NAMALWA (cell line): ENCODE data around the gene STEAP1B.
A peak's percentile ranks its signal among the peaks of the same experiment; 100 is the strongest.
"Not testable (repeated sequence)": the region's sequence is repeated elsewhere in the genome, so short reads cannot be mapped to it uniquely, and the experiment has no call there.

ENCODE experiments used
- DNase-seq: peaks from one replicate; pipeline ENCODE4 v3.0.0-alpha.2; 2015; ENCODE audit warnings: low spot score

The STEAP1B gene

DNA sequence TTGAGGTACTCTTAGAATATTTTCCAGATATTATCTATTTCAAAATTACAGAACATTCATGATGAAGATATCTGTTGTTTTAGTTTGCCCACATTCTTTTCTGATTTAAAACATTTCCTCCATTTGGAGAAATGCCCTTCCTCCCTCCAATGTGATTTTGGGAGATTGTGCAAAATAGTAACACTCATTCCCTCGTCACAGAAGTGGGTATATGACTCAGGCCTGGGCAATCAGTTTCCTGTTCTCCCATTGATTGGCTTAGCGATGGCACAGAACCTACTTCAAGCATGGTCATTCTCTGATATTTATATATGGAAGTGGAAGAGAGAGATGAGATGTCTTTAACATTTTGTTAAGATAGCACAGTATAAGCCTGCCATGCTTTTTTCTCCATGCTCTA, 3.1 kb downstream of the STEAP1B start:
- DNase-seq: not testable (repeated sequence)

DNA sequence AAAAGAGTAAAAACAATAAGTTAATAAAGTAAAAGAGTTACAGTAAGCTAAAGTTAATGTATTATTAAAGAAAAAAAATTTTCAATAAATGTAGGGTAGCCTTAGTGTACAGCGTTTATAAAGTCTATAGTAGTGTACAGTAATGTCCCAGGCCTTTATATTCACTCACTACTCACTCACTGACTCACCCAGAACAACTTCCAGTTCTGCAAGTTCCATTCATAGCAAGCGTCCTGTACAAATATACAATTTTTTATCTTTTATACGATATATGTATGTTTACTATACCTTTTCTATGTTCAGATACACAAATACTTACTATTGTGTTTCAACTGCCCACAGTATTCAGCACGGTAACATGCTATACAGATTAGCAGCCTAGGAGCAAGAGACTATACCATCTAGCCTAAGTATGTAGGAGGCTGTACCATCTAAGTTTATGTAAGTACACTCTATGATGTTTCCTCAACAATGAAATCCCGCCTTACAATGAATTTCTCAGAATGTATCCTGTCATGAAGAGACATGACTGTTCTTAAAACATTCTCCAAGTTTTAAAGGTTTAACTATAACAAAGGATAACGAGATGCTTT, 3.6 kb downstream of the STEAP1B start:
- not testable (repeated sequence) for DNase-seq

DNA sequence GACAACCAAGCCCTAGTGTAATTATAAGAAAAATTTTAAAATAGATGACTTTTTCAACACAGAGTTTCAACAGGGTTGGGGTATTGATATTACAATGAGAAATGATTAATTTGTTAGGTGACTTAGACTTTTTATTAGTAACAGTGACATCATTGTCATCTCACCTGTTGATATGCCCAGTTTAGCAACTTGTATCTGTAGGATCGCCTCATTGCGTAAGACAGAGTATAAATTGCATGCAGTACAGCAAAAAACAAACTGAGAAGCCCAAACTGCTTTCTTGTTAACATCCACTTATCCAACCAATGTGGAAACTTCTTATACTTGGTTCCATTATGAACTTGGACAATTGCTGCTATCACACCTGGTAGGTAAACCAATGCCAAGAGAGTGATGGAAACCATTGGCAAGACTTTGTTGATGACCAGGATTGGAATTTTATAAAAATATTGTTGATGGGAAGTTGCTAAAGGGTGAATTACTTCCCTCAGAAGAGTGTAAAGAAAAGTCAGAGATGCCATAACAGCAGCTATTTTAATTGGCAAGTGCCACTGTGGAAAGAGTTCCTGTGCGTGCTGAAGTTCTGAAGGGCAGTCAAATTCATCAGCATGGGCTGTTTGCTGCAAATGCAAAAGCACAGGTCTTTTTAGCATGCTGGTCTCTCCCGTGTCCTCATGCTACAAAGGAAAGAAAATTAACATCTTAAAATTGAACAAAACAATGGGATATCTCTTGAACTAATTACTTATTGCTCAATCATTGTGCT, 6.6 kb downstream of the STEAP1B start:
- DNase-seq: not testable (repeated sequence)

DNA sequence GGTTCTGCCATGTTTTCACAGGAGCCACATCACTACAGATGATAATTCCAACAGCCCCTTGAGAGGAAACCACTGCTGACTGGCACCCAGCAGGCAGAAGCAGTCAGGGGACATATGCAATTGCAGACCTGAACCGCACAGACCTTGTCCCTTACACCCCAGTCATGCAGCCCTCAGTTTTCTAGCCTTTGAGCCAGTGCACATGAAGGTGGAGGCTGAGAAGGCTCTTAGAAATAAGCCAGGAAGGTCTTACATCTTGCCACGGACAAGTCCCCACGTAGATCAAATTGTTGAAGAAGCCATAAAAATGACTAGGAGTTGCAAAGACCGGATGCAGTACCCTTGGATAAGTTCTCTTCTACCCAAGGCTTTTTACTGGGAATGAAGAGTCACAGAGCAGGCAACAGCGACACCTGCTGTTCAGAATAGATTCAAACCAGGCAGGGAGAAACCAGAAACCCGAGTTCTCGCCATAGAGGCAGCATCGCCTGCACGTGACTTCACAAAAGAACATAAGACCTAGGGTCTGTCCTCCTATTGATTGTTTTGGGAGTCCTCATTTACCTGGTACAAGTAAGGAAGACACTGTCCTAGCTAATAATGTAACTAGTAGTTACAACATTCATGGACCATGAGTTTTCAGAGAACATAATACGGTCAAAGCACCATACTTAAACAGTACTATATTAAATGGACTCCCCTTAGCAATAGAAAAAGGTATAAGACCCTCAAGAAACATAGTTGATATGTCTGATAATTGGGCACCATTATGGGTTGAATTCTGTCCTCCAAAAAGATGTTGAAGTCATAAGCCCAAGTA, 11.1 kb downstream of the STEAP1B start:
- peak; percentile 91 for DNase-seq

DNA sequence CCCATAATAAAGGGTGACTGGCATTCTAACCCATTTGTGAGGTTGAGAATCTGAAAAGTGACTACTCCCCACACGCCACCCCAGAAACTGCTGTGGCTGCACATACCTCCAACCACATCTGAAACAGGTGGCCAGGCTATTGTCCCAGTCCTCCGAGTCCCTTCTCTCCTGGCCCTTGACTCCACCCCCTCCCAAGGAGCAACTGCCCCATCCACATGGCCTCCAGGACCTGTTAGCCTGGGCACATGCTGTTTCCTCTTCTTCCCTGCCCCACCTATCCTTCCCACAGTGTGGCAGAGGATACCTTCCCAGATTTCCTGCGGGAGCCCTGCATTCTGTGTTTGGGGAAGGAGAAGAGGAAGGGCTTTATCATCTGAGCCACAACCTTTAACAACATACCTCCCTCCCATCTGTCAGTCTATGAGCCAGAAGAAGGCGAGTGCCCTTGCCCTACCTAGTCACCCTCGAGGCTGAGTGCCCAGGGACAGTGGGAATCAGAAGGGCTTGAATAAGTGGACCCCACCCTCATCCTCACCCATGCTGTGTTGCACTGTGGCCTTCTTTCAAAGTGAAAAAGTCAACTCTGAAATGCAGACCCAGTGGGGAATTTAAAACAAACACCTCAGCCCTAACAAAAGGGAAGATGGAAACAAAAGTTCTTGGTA, 11.9 kb downstream of the STEAP1B start:
- DNase-seq: no peak

DNA sequence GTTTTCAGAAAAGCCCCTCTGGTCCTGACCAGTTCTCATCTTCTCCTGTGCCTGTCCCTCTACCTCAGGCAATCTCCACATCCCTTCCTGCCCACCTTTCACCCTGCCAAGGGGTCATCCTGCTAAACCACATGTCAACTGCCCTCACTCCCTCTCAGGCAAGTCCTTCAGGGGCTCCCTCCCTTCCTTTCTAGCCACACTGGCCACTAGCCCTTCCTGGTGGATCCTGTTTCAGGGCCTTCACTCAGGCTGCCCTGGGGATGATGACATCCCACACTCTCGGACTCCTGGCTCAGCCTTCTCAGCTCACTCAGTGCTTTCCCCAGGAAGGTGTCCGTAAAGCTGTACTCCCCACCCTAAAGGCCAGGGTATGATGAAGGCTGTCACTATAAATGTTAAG, 13.4 kb downstream of the STEAP1B start:
- no peak for DNase-seq

DNA sequence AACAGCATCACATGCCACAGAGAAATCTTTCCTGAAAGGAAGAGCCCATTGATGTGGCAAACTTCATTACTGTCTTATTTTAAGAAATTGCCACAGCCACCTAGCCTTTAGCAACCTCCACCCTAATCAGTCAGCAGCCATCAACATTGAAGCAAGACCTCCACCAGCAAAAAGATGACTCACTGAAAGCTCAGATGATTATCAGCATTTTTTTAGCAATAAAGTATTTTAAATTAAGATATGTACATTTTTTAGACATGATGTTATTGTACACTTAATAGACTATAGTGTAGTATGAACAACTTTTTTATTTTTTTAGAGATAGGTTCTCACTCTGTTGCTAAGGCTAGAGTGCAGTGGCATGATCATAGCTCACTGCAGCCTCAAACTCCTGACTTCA, 14.8 kb downstream of the STEAP1B start:
- no peak for DNase-seq

DNA sequence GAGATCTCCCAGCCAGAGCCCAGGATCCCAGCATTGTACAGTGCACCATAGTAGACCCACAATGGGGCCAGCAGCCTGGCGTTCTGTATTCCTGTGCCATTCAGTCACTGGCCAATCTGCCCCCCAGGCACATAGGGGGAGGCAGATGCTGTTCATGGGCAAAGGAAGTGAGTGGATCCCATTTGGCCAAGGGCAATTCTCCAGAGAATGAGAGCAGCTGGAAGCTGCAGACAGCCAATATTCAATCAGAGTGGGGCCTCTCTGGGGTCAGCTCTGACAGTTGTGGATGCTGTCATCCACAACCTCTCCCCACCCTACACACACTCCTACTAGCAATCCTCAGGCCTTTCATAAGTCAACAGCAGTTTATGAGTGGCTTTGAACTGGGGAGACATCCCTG, 17.5 kb downstream of the STEAP1B start:
- DNase-seq: no peak

DNA sequence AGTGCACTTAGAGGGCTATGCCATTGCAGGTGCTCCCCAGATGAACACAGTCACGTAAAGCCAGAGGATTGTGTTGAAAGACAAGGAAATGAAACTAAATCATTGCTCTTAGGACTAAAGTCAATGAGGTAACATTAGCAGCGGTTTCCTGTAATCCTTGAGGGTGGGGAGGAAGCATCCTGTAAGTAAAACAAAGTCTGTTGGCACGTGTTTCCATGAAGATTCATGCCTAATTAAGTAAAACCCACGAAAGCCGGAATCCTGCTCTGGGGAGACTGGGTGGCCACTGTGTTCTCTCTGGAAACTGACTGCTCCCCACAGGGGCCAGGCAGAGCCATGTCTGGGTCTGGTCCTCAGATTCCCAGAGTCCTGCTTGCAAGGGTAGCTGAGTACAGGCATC, 18.3 kb downstream of the STEAP1B start:
- peak; percentile 78 for DNase-seq

DNA sequence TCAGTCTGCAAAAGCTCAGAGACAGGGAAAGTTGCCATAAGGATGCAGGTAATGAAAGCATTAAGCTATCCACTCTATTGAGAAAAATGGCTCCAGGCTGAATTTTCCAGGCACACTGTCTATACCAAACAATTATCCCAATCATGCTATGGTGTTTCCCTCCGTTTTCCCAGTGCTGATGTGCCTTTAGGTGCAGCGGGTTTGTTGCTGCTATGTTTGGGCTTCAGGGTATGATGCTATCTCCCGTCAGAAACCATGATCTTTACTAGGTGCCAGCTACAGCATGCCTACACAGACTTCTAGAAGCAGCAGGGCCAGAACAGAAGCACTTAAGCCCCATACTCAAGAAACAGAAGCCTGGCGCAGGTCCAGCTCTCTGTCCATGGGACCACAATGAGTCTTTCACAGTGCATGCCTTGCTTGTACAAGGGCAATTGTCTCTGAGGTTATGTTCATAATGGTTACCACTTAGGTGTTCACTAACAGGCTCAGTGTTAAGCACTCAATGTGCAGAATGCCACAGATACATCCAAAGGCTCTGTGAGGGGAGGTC, 19.4 kb downstream of the STEAP1B start:
- DNase-seq: no peak

DNA sequence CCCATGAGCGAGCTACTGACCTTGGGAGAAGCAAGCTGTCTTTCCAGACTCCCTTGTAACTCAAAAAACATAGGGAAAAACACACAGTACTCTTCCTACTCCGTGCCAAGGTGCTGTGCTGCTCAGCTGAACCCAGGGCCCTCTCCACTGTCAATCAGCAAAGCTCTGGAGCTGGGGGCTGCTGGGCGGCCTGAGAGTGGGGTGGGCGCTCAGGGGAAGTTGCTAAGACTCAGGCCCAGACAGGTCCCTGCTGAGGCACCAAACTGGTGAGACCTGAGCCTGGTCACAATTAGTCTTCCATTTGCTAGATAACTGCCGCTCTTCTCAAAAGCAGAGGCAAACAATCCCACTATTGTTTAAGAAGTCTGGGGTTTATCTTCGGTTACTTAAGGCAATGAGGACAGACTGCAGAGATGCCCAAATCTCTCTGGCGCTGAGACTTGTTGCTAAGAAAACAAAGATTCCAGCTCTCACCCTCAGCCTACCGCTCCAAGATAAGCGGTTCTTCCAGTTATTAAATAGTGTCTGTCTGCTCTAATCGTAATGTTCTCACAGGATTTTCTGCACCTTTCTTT, 22.0 kb downstream of the STEAP1B start:
- no peak for DNase-seq

DNA sequence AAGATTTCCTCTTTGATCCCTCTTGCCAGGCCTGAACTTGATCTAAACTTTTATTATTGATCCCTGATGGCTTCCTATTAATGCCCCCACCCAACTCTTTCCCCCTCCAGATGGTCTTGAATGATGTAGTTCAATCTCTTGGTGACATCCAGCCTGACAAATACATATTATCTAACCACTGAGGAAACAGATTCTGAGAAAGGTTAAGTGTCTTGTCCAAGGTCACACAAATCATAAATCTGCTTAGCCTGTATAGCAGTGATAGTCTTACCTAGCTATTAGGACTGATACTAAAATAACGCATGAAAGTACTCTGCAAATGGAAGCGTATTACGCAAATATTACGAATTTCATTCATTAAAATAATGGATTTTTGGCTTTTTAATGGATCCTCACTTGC, 22.7 kb downstream of the STEAP1B start:
- DNase-seq: no peak

DNA sequence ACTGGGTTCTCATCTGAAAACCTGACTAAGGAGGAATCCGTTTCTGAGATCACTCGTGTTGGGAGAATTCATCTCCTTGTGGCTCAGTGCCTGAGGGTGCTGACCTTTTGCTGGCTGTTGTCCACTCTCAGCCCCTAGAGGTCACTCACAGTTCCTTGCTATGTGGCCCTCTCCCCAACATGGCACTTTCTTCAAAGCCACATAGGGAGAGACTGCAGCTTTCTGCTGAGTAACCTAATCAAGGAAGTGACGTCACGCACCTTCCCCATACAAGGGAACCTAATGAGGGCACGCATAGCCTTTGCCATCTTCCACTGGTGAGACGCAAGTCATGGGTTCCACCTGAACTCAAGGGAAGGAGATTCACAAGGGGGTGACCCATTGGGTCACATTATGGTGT, 23.2 kb downstream of the STEAP1B start:
- DNase-seq: no peak

DNA sequence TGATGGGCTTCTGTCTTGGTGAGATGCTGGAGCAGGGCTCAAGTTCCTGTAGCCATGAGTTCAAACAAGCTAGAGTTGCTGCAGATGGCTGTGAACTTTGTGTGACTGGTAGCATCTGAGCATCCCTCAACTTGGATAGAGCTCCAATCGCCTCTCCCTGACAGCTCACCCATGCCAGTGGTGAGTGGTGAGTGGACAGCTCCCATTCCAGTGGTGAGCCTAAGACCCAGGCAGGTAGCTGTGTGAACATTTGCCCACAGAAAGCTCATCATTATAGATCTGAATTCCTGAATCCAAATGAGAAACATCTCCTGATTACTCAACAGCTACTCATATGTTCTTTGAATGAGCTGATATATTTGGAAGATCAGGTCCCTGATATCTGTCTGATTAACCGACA, 25.3 kb downstream of the STEAP1B start:
- DNase-seq: no peak

DNA sequence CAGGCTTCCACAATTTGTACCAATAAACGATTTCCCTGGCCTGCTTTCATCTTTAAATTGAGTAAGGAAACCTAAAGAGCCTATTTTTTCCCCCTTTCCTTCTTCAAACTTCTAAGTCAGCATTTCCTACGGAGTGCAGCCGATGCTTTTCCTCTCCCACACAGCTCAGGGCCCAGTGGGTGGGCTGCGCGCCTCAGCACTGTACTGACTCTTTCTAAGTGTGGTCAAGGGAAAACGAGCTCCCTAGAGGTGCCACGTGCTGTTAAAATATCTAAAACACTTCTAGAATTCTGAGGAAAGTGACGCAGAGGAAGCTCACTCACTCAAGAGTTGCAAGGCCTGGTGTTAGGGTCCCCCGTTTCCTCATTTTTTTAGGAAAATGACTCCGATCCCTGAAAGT, 29.0 kb downstream of the STEAP1B start:
- no peak for DNase-seq

DNA sequence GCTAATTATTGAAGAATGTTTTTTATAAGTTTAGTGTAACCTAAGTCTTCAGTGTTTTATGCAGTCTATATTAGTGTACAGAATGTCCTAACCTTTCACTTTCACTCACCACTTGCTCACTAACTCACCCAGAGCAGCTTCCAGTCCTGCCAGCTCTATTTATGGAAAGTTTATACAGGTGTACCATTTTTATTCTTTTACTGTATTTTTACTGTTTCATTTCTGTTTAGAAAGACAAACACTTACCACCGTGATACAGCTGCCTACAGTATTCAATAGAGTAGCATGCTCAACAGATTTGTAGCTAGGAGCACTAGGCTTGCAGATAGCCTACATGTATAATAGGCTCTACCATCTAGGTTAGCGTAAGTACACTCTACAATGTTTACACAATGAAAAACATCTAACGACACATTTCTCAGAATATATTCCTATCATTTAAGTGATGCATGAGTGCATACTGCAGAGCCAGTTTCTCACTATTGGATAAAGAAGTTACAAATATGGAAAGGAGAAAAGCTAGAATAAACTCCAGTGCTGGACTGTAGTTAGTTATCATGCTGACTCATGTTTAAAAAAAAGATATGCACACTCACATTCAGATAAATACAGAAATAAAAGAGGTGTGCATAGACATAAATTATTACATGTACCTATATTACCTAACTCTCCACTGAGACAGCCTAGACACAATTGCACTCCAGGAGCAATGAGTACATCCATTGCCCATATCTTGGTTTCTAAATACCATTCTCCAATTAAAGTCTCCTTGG, 30.4 kb downstream of the STEAP1B start:
- DNase-seq: no peak

DNA sequence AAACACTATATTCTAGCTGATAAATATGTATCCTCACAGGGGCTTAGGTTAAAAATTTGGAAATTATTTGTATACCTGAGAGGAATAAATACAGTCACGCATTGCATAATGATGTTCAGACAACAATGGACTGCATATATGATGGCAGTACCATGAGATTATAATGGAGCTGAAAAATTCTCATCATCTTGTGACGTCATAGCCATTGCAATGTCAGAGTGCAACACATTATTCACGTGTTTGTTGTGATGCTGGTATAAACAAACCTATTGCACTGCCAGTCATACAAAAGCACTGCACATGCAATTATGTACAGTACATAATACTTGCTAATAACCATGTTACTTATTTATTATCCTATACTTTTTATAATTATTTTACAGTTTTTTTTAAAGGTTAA, 31.4 kb downstream of the STEAP1B start:
- no peak for DNase-seq

DNA sequence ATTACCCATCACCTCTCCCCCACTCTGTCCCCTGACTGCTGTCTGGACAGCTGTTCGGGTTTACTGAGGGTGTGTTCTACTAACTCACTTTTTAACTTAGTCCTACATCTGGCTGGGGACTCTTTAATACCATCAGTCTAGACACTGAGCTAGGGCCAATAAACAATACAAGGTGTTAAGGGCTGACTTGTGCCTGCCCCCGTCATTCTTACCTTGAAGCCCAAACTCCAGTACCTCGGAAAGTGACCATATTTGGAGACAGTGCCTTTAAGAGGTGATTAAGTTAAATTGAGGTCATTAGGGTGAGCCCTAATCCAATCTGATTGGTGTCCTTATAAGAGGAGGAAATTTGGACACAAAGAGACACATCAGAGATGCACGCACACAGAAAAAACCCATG, 35.7 kb downstream of the STEAP1B start:
- DNase-seq: no peak

DNA sequence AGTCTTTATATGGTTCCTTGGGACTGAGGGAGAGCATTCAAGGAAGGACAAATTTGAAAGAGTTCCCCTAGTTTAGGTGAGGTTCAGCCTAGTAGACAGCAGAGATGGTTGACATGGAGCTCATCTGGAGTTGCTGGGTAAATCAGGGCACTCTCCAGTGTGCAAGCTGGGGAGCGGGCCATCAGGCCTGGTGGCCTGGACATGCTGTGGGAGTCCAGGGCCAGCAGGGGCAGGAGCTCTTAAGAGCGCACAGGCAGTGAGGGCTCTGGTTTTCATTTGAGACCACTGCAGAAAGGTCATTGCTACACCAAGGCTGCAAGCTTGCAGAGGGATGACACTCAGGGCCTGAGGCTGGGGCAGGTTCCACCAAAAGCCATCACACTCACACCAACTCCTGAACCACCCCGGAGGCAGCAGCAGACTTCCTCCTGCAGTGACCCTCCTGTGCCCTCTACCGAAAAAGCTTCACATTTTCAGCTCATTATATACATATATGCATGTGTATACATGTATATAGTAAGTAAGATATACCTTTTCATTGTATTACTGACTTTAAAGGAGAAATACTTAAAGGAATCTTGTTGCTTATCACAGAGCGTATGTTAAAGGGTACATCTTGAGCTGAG, 39.5 kb downstream of the STEAP1B start:
- peak; percentile 40 for DNase-seq

DNA sequence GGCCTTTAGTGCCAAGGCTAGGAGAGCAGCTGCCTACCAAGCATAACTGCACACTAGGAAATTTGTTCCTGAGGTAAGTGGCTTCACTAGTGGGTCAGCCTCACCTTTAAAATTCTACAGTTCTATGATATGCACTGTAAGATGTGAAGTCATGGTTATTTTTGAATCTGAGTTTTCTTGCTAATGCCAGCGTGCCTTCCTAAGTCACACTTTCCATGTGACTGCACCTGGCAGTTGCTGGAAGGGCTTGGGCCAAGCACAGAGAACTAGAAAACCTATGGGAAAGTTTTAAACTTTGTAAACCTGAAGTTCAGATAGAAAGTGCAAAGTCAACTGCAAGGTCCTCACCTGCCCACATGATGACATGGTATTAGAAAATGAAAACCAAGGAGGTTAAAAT, 42.5 kb downstream of the STEAP1B start:
- DNase-seq: no peak

DNA sequence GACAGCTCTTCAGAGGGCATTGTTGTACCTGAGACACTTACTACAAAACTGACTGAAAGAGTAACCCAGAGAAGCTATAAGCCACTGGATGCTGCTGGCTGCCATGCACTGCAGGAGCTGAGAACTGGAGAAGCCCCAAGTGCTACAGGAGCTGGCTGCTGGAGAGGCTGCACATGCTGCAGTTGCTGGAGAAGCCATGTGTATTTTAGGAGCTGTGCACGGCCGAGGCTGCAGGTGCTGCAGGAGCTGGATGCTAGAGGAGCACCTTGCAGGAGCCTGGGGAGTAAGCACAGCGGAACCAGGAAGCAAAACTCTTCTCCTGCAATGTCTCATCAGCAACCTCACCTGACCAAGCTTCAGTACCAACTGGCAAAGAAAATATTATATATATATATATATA, 45.5 kb downstream of the STEAP1B start:
- DNase-seq: no peak
